ENCODE data around the gene ECE2.
"Not testable (repeated sequence)": the region's sequence is repeated elsewhere in the genome, so short reads cannot be mapped to it uniquely, and the experiment has no call there.

ECE2 gene

GRCh38 chr3:184261270-184261853 is 14.5 kb upstream of the ECE2 start, which contains the start of gene CAMK2N2:
CAMK2N2 (minus strand) TSS chr3:184261553; CDS start chr3:184261285, 268 bp downstream.
- Histone ChIP-seq H3K56ac (ENCODE audit: low read length) (peak within 1 kb of the TSS; percentile 80), H4K8ac (ENCODE audit: low read depth, low read length) (no peak within 1 kb of the TSS), H3K79me2 (ENCODE audit: control insufficient read depth, insufficient read depth, low read length) (no peaks in the 10 kb centered on the region), H3K79me1 (ENCODE audit: low read length) (no peaks in the 10 kb centered on the region), H3K4me2 (ENCODE audit: low read length) (peak within 1 kb of the TSS; percentile 68), H2AK5ac (ENCODE audit: low read length) (no peak within 1 kb of the TSS), H3K36me3 (ENCODE audit: control insufficient read depth, insufficient read depth, low read length) (no peaks in the 10 kb centered on the region), H3K27ac (ENCODE audit: low read depth, low read length) (no peak within 1 kb of the TSS), H2BK120ac (ENCODE audit: low read depth, low read length) (no peak within 1 kb of the TSS), H3K18ac (ENCODE audit: low read length) (peak within 1 kb of the TSS; percentile 29), H3K4ac (ENCODE audit: low read depth, low read length) (no peak within 1 kb of the TSS), H3K9ac (ENCODE audit: low read length) (peak within 1 kb of the TSS; percentile 54), H3K4me1 (ENCODE audit: control insufficient read depth, low read depth, low read length) (no peaks in the 10 kb centered on the region), H3K27me3 (ENCODE audit: insufficient read depth, low read length, poor library complexity) (peaks cover 19% of the 10 kb centered on the region), H4K5ac (ENCODE audit: low read length) (no peak within 1 kb of the TSS), H3K4me3 (ENCODE audit: low read length) (peak within 1 kb of the TSS; percentile 35), H2BK15ac (replicated peaks; ENCODE audit: low read depth) (no peak within 1 kb of the TSS), H2BK5ac (ENCODE audit: low read length) (no peak within 1 kb of the TSS), H3K23ac (ENCODE audit: low read length) (no peak within 1 kb of the TSS)
- no CpG with 5 or more reads among the region's 67 CpGs for WGBS (ENCODE audit: extremely low coverage, insufficient coverage, low lambda C conversion rate)
- peak; percentile 87 for DNase-seq

- H3K9ac ChIP-seq (ENCODE audit: low read length), result peak overlapping the region; percentile 18
- no CpG with 5 or more reads among the region's 66 CpGs for WGBS (ENCODE audit: extremely low coverage, insufficient coverage, low lambda C conversion rate)
- no peaks in the 10 kb centered on the region for H3K36me3 ChIP-seq (ENCODE audit: control insufficient read depth, insufficient read depth, low read length)
- peak overlapping the region; percentile 29 for H3K4me2 ChIP-seq (ENCODE audit: low read length)
- no peak overlapping the region for H3K27ac ChIP-seq (ENCODE audit: low read depth, low read length)
- no peak overlapping the region for H3K18ac ChIP-seq (ENCODE audit: low read length)
- no peak overlapping the region for H3K4me3 ChIP-seq (ENCODE audit: low read length)
- peaks cover 19% of the 10 kb centered on the region for H3K27me3 ChIP-seq (ENCODE audit: insufficient read depth, low read length, poor library complexity)
- DNase-seq, result peak; percentile 58
- no peak overlapping the region for H4K8ac ChIP-seq (ENCODE audit: low read depth, low read length)
- H3K56ac ChIP-seq (ENCODE audit: low read length), result peak overlapping the region; percentile 66
- no peak overlapping the region for H4K5ac ChIP-seq (ENCODE audit: low read length)
- H2BK5ac ChIP-seq (ENCODE audit: low read length), result no peak overlapping the region
- H3K79me1 ChIP-seq (ENCODE audit: low read length), result no peaks in the 10 kb centered on the region
- no peak overlapping the region for H2AK5ac ChIP-seq (ENCODE audit: low read length)
- H3K79me2 ChIP-seq (ENCODE audit: control insufficient read depth, insufficient read depth, low read length), result no peaks in the 10 kb centered on the region
- H2BK120ac ChIP-seq (ENCODE audit: low read depth, low read length), result no peak overlapping the region
- H3K23ac ChIP-seq (ENCODE audit: low read length), result no peak overlapping the region
- H3K4ac ChIP-seq (ENCODE audit: low read depth, low read length), result no peak overlapping the region
- H3K4me1 ChIP-seq (ENCODE audit: control insufficient read depth, low read depth, low read length), result no peaks in the 10 kb centered on the region
- H2BK15ac ChIP-seq (replicated peaks; ENCODE audit: low read depth), result no peak overlapping the region
Observed at GRCh38 chr3:184261854-184262763, 13.7 kb upstream of the ECE2 start.

GRCh38 chr3:184262764-184263179 is 13.1 kb upstream of the ECE2 start:
- no peak overlapping the region for H3K27ac ChIP-seq (ENCODE audit: low read depth, low read length)
- H3K4me3 ChIP-seq (ENCODE audit: low read length), result no peak overlapping the region
- H3K27me3 ChIP-seq (ENCODE audit: insufficient read depth, low read length, poor library complexity), result peaks cover 19% of the 10 kb centered on the region
- H3K4me1 ChIP-seq (ENCODE audit: control insufficient read depth, low read depth, low read length), result no peaks in the 10 kb centered on the region
- no peaks in the 10 kb centered on the region for H3K36me3 ChIP-seq (ENCODE audit: control insufficient read depth, insufficient read depth, low read length)
- no peak overlapping the region for H4K8ac ChIP-seq (ENCODE audit: low read depth, low read length)
- no peak overlapping the region for H2BK5ac ChIP-seq (ENCODE audit: low read length)
- no peak overlapping the region for H3K9ac ChIP-seq (ENCODE audit: low read length)
- no CpG with 5 or more reads among the region's 15 CpGs for WGBS (ENCODE audit: extremely low coverage, insufficient coverage, low lambda C conversion rate)
- no peak overlapping the region for H3K18ac ChIP-seq (ENCODE audit: low read length)
- no peaks in the 10 kb centered on the region for H3K79me1 ChIP-seq (ENCODE audit: low read length)
- H2BK15ac ChIP-seq (replicated peaks; ENCODE audit: low read depth), result no peak overlapping the region
- H3K23ac ChIP-seq (ENCODE audit: low read length), result no peak overlapping the region
- H2BK120ac ChIP-seq (ENCODE audit: low read depth, low read length), result no peak overlapping the region
- H3K56ac ChIP-seq (ENCODE audit: low read length), result no peak overlapping the region
- no peak for DNase-seq
- no peak overlapping the region for H4K5ac ChIP-seq (ENCODE audit: low read length)
- no peak overlapping the region for H3K4ac ChIP-seq (ENCODE audit: low read depth, low read length)
- H3K4me2 ChIP-seq (ENCODE audit: low read length), result no peak overlapping the region
- H2AK5ac ChIP-seq (ENCODE audit: low read length), result no peak overlapping the region
- no peaks in the 10 kb centered on the region for H3K79me2 ChIP-seq (ENCODE audit: control insufficient read depth, insufficient read depth, low read length)

GRCh38 chr3:184267249-184267648 is 8.6 kb upstream of the ECE2 start:
- not testable (repeated sequence) for DNase-seq; H3K4ac ChIP-seq (ENCODE audit: low read depth, low read length); H3K4me3 ChIP-seq (ENCODE audit: low read length); H3K27me3 ChIP-seq (ENCODE audit: insufficient read depth, low read length, poor library complexity); H3K4me2 ChIP-seq (ENCODE audit: low read length); H3K79me1 ChIP-seq (ENCODE audit: low read length); H3K4me1 ChIP-seq (ENCODE audit: control insufficient read depth, low read depth, low read length); H2BK15ac ChIP-seq (replicated peaks; ENCODE audit: low read depth); H3K27ac ChIP-seq (ENCODE audit: low read depth, low read length); H3K23ac ChIP-seq (ENCODE audit: low read length); H3K9ac ChIP-seq (ENCODE audit: low read length); H2BK5ac ChIP-seq (ENCODE audit: low read length); H3K18ac ChIP-seq (ENCODE audit: low read length); H2BK120ac ChIP-seq (ENCODE audit: low read depth, low read length); H4K5ac ChIP-seq (ENCODE audit: low read length); H2AK5ac ChIP-seq (ENCODE audit: low read length); H3K79me2 ChIP-seq (ENCODE audit: control insufficient read depth, insufficient read depth, low read length); H4K8ac ChIP-seq (ENCODE audit: low read depth, low read length); H3K36me3 ChIP-seq (ENCODE audit: control insufficient read depth, insufficient read depth, low read length); H3K56ac ChIP-seq (ENCODE audit: low read length)
- WGBS (ENCODE audit: extremely low coverage, insufficient coverage, low lambda C conversion rate), result no CpG with 5 or more reads among the region's 1 CpG

GRCh38 chr3:184272269-184272668 is 3.6 kb upstream of the ECE2 start:
- no peaks in the 10 kb centered on the region for H3K4me1 ChIP-seq (ENCODE audit: control insufficient read depth, low read depth, low read length)
- no peak overlapping the region for H3K27ac ChIP-seq (ENCODE audit: low read depth, low read length)
- H3K4me2 ChIP-seq (ENCODE audit: low read length), result no peak overlapping the region
- no peak for DNase-seq
- H3K79me2 ChIP-seq (ENCODE audit: control insufficient read depth, insufficient read depth, low read length), result no peaks in the 10 kb centered on the region
- no peak overlapping the region for H2BK5ac ChIP-seq (ENCODE audit: low read length)
- no peaks in the 10 kb centered on the region for H3K79me1 ChIP-seq (ENCODE audit: low read length)
- no CpG with 5 or more reads among the region's 1 CpG for WGBS (ENCODE audit: extremely low coverage, insufficient coverage, low lambda C conversion rate)
- H2BK15ac ChIP-seq (replicated peaks; ENCODE audit: low read depth), result no peak overlapping the region
- H2AK5ac ChIP-seq (ENCODE audit: low read length), result no peak overlapping the region
- no peak overlapping the region for H3K23ac ChIP-seq (ENCODE audit: low read length)
- no peak overlapping the region for H3K9ac ChIP-seq (ENCODE audit: low read length)
- no peak overlapping the region for H3K18ac ChIP-seq (ENCODE audit: low read length)
- H3K36me3 ChIP-seq (ENCODE audit: control insufficient read depth, insufficient read depth, low read length), result no peaks in the 10 kb centered on the region
- H3K4ac ChIP-seq (ENCODE audit: low read depth, low read length), result no peak overlapping the region
- H4K5ac ChIP-seq (ENCODE audit: low read length), result no peak overlapping the region
- no peak overlapping the region for H3K56ac ChIP-seq (ENCODE audit: low read length)
- H2BK120ac ChIP-seq (ENCODE audit: low read depth, low read length), result no peak overlapping the region
- H4K8ac ChIP-seq (ENCODE audit: low read depth, low read length), result no peak overlapping the region
- H3K4me3 ChIP-seq (ENCODE audit: low read length), result no peak overlapping the region
- peaks cover 11% of the 10 kb centered on the region for H3K27me3 ChIP-seq (ENCODE audit: insufficient read depth, low read length, poor library complexity)
